GM12874 (cell line): ENCODE data around the gene HTR3A.
A peak's percentile ranks its signal among the peaks of the same experiment; 100 is the strongest.

ENCODE experiments used
- TF ChIP-seq, protein P1 (sequence below): IDR thresholded peaks from 2 replicates; pipeline ENCODE4 v1.5.1; 2011; ENCODE audit warnings: low read depth, mild to moderate bottlenecking, control low read depth, low read length, moderate library complexity; ENCODE audit not compliant: insufficient read depth

The HTR3A gene

DNA sequence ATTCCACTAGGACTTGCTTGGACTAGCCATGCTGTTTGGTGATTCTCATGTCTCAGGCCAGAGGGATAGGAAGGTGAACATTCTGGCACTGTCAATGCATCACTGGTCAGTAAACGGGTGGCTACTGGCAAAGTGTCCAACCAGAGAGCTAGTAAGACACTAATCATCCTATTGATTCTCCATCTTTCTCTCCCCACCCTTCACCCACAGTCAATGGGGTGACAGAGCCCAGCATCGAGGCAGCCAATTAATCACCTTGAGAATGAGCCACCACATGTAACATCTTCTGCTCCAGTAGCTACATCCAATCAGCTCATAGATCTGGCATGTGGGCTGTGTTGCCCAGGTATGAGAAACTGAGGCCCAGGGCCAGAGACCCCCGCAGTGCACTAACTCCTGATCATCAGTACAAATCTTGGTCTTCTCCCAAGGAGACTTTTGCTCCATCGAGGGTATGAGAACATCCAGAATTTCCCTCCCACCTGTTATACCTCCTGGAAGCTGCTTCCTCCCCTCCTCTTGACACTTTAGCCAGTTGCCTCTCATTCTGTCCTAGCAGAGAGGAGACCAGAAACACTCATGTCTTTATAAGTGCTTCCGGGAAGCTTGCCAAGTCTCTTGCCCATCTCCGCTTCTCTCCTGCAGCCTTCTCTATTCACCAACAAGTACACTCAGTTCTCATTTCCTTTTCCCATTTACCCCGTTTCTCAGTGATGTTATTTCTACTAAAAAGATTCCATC, 17.0 kb downstream of the HTR3A start:
- TF ChIP-seq, protein P1, sequence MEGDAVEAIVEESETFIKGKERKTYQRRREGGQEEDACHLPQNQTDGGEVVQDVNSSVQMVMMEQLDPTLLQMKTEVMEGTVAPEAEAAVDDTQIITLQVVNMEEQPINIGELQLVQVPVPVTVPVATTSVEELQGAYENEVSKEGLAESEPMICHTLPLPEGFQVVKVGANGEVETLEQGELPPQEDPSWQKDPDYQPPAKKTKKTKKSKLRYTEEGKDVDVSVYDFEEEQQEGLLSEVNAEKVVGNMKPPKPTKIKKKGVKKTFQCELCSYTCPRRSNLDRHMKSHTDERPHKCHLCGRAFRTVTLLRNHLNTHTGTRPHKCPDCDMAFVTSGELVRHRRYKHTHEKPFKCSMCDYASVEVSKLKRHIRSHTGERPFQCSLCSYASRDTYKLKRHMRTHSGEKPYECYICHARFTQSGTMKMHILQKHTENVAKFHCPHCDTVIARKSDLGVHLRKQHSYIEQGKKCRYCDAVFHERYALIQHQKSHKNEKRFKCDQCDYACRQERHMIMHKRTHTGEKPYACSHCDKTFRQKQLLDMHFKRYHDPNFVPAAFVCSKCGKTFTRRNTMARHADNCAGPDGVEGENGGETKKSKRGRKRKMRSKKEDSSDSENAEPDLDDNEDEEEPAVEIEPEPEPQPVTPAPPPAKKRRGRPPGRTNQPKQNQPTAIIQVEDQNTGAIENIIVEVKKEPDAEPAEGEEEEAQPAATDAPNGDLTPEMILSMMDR: no peak

- TF ChIP-seq, protein P1: no peak
Measured at GRCh38 chr11:113992459-113993110, 17.7 kb downstream of the HTR3A start.

DNA sequence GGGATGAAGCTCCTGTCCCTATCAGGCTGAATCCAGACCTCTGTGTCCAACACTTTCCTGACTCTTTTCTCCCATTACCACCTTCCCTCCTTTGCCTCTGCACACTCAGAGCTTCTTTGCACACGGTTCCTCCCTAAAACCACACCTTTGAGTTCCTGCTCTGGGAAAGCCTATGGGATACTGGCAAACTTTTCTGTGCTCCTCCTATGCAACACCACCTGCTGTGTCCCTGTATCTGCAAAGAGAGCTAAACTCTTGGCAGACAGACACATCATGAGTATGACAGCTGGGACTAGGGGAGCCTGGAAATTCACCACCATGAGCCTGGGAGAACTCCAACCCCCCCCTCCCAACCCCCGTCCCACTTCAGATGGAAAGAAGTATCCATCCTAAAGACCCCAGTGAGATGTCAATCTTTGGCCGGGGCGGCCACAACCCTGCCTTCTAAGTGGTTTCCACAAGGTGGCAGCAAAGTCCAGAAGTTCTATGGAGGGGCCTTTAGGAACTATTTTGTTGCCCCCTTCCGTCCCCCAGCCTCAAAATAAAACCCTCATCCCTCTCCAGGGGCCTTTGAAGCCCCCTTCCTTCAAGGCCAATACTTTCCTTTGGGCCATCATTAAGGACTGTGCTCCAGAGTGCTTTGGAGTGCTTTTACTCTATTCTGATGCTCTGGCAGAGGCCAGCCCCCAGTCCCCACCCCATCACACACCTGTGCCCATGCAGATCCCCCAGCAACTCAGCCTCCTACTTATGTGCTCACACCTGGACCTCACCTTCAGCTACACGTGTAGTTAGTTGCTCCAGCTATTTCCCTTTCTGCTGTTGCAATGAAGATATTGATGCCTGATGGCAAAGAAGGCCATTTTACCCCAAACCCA, 19.4 kb downstream of the HTR3A start:
- TF ChIP-seq, protein P1: peak; percentile 62

DNA sequence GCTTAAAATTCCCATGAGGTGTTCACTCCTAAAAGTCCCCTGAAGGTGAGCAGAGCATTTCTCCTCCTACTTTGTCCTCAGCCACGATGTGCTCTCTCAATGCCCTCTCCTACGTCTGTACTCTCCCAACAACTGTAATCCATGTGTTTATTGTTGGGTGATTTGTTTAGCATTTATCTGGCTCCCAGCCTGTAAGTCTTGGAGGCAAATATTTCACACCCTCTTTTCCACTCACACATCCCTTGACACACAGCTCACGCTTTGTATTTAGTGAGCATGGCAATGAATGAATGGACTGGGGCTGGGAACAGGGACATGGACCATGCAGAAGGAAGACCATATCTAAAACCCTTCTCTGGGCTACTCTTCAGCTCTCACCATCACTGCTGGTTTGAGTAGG, 22.6 kb downstream of the HTR3A start:
- TF ChIP-seq, protein P1: no peak

DNA sequence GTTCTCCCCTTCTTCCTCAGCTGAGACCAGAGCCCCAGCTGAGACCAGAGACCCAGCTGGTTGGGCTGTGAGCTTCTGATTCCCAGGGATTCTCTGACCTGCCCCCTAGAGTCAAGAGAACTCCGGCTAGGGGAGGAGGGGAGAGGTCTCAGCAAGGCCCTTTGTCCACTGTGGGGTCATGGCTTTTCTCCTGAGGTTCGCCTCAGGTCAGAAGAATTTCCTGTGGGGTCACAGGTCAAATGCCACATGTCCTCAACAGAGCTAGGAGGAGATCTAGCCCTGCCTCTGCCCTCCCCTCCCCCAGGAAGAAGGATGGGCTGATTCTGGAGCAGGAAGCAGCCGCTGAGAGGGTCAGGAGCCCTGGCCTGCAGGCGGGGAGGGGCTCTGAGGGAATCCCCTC, 23.7 kb downstream of the HTR3A start:
- TF ChIP-seq, protein P1: no peak

DNA sequence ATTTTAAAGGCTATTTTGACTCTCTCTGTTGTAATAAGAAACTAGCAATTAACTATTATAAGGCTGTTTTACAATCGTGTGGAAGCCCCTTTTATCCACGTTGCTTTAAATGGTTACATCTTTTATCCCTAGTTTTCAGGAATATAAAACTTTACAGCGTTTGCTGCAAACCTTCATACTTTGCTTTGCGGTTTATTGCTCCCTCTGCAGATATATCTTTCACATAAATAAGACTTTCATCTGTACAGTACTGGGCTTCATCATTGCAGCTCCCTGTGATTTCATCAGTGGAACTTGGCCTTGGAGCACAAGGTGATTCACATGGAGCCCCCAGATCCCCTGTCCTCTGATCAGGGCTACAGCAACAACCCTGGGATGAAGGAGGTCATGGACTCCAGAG, 25.6 kb downstream of the HTR3A start:
- TF ChIP-seq, protein P1: no peak

GRCh38 chr11:114001416-114001815, 26.5 kb downstream of the HTR3A start:
- TF ChIP-seq, protein P1: no peak
